PC-3 (cell line): ENCODE results near the gene BHLHE23. TPM values are rescaled to one million over a fixed set of nuclear protein-coding genes. Genes with fewer than 3 reads are reported as not detected.

ENCODE experiments used
- ATAC-seq: fragments of 200-7000 bp; cut with Tn5 transposase; 2 replicates; pipeline ENCODE4 v1.9.1; 2020; ENCODE audit warnings: mild to moderate bottlenecking, moderate library complexity
- BruUV-seq: library from RNA; stranded (reverse); fragments of 400-500 nt; replicated peaks from 2 replicates; lab custom pipeline; 2021; lab: Mats Ljungman, UMichigan
- CTCF ChIA-PET: fragments of 300-600 bp; sonication (Branson Sonifier 250); formaldehyde crosslinking; loops from one replicate; lab custom pipeline; 2022; ENCODE audit warnings: antibody characterized with exemption; lab: Charles Lee
- POLR2A ChIA-PET: fragments of 300-600 bp; sonication (Branson Sonifier 250); formaldehyde crosslinking; loops from one replicate; lab custom pipeline; 2022; ENCODE audit warnings: antibody characterized with exemption; ENCODE audit not compliant: unreplicated experiment; lab: Charles Lee
- DNase-seq: peaks from one replicate; pipeline ENCODE4 v3.0.0-alpha.2; 2015
- H2AFZ ChIP-seq: fragments of 300-600 bp; sonication (generic); 2 replicates; pipeline ENCODE4 v1.6.0; 2016; ENCODE audit warnings: antibody characterized with exemption, low read length
- H3F3A ChIP-seq: fragments of 300-600 bp; sonication (generic); one replicate; pipeline ENCODE4 v1.6.0; 2017; ENCODE audit warnings: antibody characterized with exemption, low read length, control low read depth, mild to moderate bottlenecking; ENCODE audit not compliant: unreplicated experiment
- H3K27ac ChIP-seq: fragments of 300-600 bp; sonication (generic); 2 replicates; pipeline ENCODE4 v1.5.1; 2016; ENCODE audit warnings: mild to moderate bottlenecking, low read length
- H3K27me3 ChIP-seq: fragments of 300-600 bp; sonication (generic); 2 replicates; pipeline ENCODE4 v1.6.1; 2016; ENCODE audit warnings: low read length, mixed read lengths
- H3K36me3 ChIP-seq: fragments of 300-600 bp; sonication (generic); 2 replicates; pipeline ENCODE4 v1.6.1; 2016; ENCODE audit warnings: low read depth, mixed run types, low read length, mixed read lengths
- H3K4me1 ChIP-seq: fragments of 300-600 bp; sonication (generic); 2 replicates; pipeline ENCODE4 v1.5.1; 2016; ENCODE audit warnings: low read length; ENCODE audit not compliant: insufficient read depth
- H3K4me2 ChIP-seq: fragments of 300-600 bp; sonication (generic); 2 replicates; pipeline ENCODE4 v1.6.0; 2016; ENCODE audit warnings: low read length
- H3K4me3 ChIP-seq: fragments of 300-600 bp; sonication (generic); 2 replicates; pipeline ENCODE4 v1.5.1; 2016; ENCODE audit warnings: mild to moderate bottlenecking, low read length, mixed read lengths
- H3K79me2 ChIP-seq: fragments of 300-600 bp; sonication (generic); 2 replicates; pipeline ENCODE4 v1.6.1; 2017; ENCODE audit warnings: low read length, mixed read lengths
- H3K9ac ChIP-seq: fragments of 300-600 bp; sonication (generic); 2 replicates; pipeline ENCODE4 v1.6.0; 2016; ENCODE audit warnings: mild to moderate bottlenecking, low read length
- H3K9me2 ChIP-seq: fragments of 300-600 bp; sonication (generic); replicated peaks from 2 replicates; pipeline ENCODE4 v1.6.1; 2016; ENCODE audit warnings: mixed run types, low read length, mixed read lengths
- H3K9me3 ChIP-seq: fragments of 300-600 bp; sonication (generic); 2 replicates; pipeline ENCODE4 v1.6.1; 2016; ENCODE audit warnings: low read length, mixed read lengths
- H4K20me1 ChIP-seq: fragments of 300-600 bp; sonication (generic); 2 replicates; pipeline ENCODE4 v1.6.1; 2016; ENCODE audit warnings: low read length, mixed read lengths
- CTCF ChIP-seq: fragments of 300-600 bp; sonication (generic); conservative IDR thresholded peaks from 2 replicates; pipeline ENCODE4 v1.5.1; 2017; ENCODE audit warnings: antibody characterized with exemption, low read depth, mild to moderate bottlenecking, low read length
- EZH2 ChIP-seq: fragments of 300-600 bp; sonication (generic); IDR thresholded peaks from one replicate; pipeline ENCODE4 v1.6.1; 2017; ENCODE audit warnings: antibody characterized with exemption, mild to moderate bottlenecking, low read length; ENCODE audit not compliant: unreplicated experiment
- EZH2phosphoT487 ChIP-seq: fragments of 300-600 bp; sonication (generic); IDR thresholded peaks from 2 replicates; pipeline ENCODE4 v1.6.1; 2018; ENCODE audit warnings: mild to moderate bottlenecking, antibody characterized with exemption, low read length, borderline replicate concordance
- intact Hi-C: fragments of 100-400 bp; cut with micrococcal nuclease; formaldehyde crosslinking; loops from 2 replicates; pipeline ENCODE4 v1.9.0; 2023
- total RNA-seq: library from RNA; depleted of rRNA; stranded (reverse); fragments of >200 nt; gene quantifications from 2 replicates; pipeline ENCODE4 v1.2.3, GENCODE V29; 2014

BHLHE23 gene
- total RNA-seq, 1 experiment from 2014 or later: not detected

DNA sequence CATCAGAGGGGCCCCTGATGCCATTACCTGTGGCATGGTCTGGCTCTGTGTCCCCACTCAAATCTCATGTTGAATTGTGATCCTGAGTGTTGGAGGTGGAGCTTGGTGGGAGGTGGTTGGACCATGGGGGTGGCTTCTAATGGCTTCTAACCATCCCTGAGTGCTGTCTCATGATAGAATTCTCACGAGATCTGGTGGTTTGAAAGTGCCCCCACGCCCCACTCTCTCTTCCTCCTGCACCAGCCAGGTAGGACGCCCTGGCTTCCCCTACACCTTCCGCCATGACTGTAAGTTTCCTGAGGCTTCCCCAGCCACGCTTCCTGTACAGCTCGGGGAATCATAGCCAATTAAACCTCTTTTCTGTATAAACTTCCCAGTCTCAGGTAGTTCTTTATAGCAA, 14.9 kb downstream of the BHLHE23 start:
- no peak overlapping the region for H3K9ac ChIP-seq
- H3K36me3 ChIP-seq: no peaks in the 10 kb centered on the region
- no peaks in the 10 kb centered on the region for H3F3A ChIP-seq
- TF ChIP-seq EZH2phosphoT487: no peak
- TF ChIP-seq EZH2: no peak
- no peak for TF ChIP-seq CTCF
- H3K27ac ChIP-seq: no peak overlapping the region
- ATAC-seq (no peak), DNase-seq (no peak)
- no peaks in the 10 kb centered on the region for H3K79me2 ChIP-seq
- H3K4me1 ChIP-seq: no peaks in the 10 kb centered on the region
- H4K20me1 ChIP-seq: no peaks in the 10 kb centered on the region
- no peak overlapping the region for H3K4me3 ChIP-seq
- BruUV-seq: no TSS peak
- H3K9me3 ChIP-seq: no peaks in the 10 kb centered on the region
- intact Hi-C loops: no loop called here
- CTCF ChIA-PET: no interaction called here
- H3K27me3 ChIP-seq: peaks cover 31% of the 10 kb centered on the region
- POLR2A ChIA-PET: no interaction called here
- H3K4me2 ChIP-seq: no peak overlapping the region
- no peaks in the 10 kb centered on the region for H3K9me2 ChIP-seq
- H2AFZ ChIP-seq: no peak overlapping the region

DNA sequence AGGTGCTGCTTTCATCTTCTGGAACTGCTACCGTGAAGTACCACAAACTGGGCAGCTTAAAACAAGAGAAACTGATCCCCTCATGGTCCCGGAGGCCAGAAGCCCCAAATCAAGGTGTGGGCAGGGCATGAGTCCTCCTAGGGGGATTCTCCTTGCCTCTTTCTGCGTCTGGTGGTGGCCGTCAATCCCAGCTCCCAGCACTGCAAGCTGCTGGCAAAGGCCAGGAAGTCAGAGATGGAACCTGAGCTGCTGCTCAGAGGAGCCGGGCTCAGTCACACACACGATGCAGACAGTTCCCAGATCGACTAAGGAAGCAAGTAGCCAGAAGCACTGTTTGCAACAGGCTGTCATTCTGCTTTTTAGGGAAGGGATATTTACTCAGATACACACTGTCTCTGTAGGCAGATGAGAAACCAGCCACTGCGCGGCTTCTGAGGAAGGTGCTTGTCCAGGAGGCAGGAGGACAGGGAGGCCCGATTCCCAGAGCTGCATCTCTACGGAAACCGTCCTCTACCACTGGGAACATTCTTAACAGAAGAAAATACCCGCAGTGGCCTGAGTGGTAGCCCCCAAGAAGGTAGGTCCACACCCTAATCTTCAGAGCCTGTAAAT, 15.5 kb downstream of the BHLHE23 start:
- H3K79me2 ChIP-seq: no peaks in the 10 kb centered on the region
- H3K9me2 ChIP-seq: no peaks in the 10 kb centered on the region
- no peak for DNase-seq
- no peaks in the 10 kb centered on the region for H3K36me3 ChIP-seq
- ChIA-PET POLR2A (no interaction called here), CTCF (no interaction called here)
- H3K4me1 ChIP-seq: no peaks in the 10 kb centered on the region
- 0 out of 2 replicates have a peak, but pooled peaks have one; percentile 27 for ATAC-seq
- H3K9ac ChIP-seq: no peak overlapping the region
- no peak overlapping the region for H3K4me2 ChIP-seq
- TF ChIP-seq EZH2phosphoT487: no peak
- no peak for TF ChIP-seq CTCF
- TF ChIP-seq EZH2: no peak
- no peaks in the 10 kb centered on the region for H3F3A ChIP-seq
- no peak overlapping the region for H2AFZ ChIP-seq
- intact Hi-C loops: no loop called here
- no TSS peak for BruUV-seq
- H3K4me3 ChIP-seq: no peak overlapping the region
- H3K9me3 ChIP-seq: no peaks in the 10 kb centered on the region
- H3K27ac ChIP-seq: no peak overlapping the region
- H3K27me3 ChIP-seq: peaks cover 33% of the 10 kb centered on the region
- no peaks in the 10 kb centered on the region for H4K20me1 ChIP-seq

DNA sequence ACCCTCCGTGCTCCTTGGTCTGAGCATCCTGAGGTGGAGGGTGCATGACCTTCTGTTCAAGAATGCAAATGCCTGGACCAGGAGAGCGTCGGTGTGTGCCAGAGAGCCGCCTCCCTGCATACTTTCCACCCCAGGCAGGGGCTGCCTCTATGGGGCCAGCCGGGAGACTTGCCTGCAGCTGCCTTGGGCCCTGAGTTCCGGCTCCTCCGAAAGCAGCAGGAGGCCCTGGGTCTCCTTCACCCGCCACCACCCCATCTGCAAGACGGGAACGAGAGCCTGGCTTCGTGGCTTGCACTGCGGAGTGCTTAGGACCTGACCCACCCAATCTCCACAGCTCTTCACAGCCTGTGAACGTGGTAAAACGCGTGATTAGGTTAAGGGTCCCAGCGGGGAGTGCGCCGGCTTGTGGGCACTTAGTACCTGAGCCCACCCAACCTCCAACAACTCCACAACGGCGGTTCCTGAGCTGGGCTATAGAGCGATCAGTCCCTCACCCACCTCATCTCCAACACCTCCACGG, 16.4 kb downstream of the BHLHE23 start:
- ChIA-PET POLR2A (no interaction called here), CTCF (no interaction called here)
- no peak for TF ChIP-seq EZH2phosphoT487
- TF ChIP-seq EZH2: no peak
- no peaks in the 10 kb centered on the region for H3K4me1 ChIP-seq
- ATAC-seq (no peak), DNase-seq (no peak)
- H4K20me1 ChIP-seq: no peaks in the 10 kb centered on the region
- H3K27ac ChIP-seq: no peak overlapping the region
- no peaks in the 10 kb centered on the region for H3K9me3 ChIP-seq
- H3K4me3 ChIP-seq: no peak overlapping the region
- H2AFZ ChIP-seq: no peak overlapping the region
- BruUV-seq: no TSS peak
- H3K9me2 ChIP-seq: no peaks in the 10 kb centered on the region
- intact Hi-C loops: no loop called here
- no peak overlapping the region for H3K9ac ChIP-seq
- H3K4me2 ChIP-seq: no peak overlapping the region
- H3K36me3 ChIP-seq: no peaks in the 10 kb centered on the region
- no peaks in the 10 kb centered on the region for H3K79me2 ChIP-seq
- peaks cover 29% of the 10 kb centered on the region for H3K27me3 ChIP-seq
- no peaks in the 10 kb centered on the region for H3F3A ChIP-seq
